CD1c-positive myeloid dendritic cell (primary cell): ENCODE results near the gene YBX1.

ENCODE experiments used
- DNase-seq: peaks from one replicate; pipeline ENCODE4 v3.0.0-alpha.2; 2016; ENCODE audit errors: extremely low spot score

The YBX1 gene

GRCh38 chr1:42734201-42735035 is 52.2 kb downstream of the YBX1 start:
- no peak for DNase-seq

DNA sequence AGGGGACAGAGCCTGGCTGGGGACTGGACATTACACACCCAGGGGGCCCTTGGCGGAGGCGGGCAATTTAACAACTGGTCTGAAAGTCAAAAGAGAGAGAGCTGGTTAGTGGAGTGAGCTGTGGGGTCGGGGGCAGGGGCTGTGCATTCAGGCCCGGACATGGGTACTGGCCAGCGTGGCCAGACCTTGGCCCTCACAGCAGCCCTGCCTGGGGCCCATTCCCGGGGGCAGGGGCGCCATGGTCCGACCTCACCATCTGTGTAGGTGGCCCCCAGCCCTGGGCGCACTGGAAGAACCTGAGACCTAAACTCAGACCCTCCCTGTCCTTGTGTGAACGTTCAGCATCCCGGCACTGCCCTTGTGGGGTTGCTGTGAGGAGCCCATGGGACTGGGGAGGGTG is 52.8 kb downstream of the YBX1 start:
- no peak for DNase-seq

DNA sequence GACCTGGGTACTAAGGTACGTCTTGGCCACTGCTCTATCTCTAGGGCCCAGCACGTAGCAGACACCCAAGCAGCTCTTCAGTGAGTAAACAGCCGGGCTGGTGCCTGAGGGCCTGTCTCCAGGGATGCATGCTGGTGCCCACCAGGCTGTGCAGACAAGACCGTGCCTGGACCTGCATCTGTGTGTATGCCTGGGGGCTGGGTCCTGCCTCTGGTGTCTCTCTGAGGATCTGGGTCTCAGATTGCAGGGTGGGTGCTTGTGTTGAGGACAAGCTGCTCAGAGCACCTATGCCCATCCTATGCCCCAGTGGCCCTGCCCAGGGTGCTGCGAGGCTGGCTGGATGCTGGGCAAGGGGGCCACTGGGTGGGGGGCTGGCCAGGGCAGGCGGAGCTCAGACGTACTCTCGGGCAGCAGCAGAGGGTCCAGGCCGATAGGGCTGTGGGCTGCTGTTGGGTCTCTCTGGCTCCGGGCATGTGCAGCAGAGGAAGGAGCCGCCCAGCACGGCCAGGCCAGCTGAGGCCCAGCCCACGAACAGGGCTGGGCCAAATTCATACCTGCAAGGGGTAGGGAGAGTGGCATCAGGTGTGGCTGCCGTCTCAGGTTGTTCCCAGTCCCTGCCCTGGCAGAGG is 53.4 kb downstream of the YBX1 start:
- no peak for DNase-seq

- DNase-seq, result peak; percentile 41
Observed at GRCh38 chr1:42736152-42736551, 53.9 kb downstream of the YBX1 start.

- DNase-seq, result no peak
Observed at GRCh38 chr1:42736571-42737200, 54.5 kb downstream of the YBX1 start.

GRCh38 chr1:42737257-42737656 is 55.0 kb downstream of the YBX1 start:
- DNase-seq, result peak; percentile 57

- no peak for DNase-seq
Observed at GRCh38 chr1:42737986-42738677, 55.9 kb downstream of the YBX1 start.

DNA sequence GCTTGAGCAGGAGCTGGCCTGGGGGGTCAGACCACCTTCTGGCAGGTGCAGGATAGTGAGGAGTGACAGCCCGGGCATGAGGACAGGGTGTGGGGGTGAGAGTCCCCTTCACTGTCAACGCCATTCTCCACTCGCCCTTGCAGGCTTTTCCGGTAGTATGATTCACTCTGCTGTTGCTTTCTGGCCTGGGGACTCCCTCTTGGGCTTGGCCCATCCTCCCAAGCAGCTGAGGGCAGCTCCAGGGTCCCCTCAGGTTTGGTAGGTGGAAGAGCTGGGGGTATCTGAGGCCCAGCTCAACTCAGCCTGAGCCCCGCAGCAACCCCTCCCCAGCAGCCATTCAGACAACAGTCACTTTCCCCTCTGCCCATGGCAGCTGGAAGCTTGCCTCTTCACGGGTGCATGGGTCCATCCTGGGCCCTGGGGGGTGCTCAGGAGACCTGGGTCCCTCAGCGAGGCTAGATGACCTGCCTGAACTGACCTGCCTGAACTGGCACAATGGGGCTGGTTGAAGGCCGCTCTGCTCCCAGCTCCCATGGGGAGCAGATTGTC is 56.5 kb downstream of the YBX1 start:
- DNase-seq, result no peak

- no peak for DNase-seq
Observed at GRCh38 chr1:42739753-42740700, 57.8 kb downstream of the YBX1 start, which contains the start of gene CLDN19. Gene CLDN19 (minus strand): TSS chr1:42740236. CDS start chr1:42740063, 173 bp downstream.

DNA sequence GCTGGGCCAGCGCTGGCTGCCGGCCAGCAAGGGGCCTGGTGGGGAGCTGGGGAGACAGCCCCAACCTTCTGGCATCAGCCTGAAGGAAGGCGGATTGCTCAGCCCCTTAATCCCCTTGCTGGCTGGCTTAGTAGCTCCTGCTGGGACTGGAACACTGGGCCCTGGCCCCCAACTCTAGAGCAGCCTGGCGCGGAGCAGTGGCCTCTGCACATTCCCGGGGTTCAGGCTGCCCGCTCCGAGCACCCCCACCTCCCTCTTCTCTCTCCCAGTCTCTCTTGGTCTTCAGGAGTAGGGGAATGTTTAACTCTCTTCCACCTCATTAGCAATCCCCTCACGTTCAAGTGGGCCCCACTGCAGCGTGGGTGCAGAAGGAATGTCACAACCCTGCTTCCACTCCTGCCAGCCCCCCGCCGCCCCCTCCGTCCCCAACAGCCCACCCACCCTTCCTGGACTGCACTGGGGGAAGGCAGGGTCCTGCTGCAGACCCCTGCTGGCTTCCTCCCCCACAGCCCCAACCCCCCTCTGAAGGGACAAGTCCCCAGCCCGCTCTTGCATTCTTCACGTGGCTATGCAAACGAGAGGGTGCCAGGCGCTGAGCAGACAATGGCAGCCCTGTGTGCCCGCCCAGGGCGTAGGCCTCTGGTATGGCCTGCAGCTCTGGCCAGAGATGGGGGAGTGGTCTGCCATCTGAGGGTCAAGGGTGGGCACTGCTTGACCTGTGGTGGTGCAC is 58.8 kb downstream of the YBX1 start:
- no peak for DNase-seq

DNA sequence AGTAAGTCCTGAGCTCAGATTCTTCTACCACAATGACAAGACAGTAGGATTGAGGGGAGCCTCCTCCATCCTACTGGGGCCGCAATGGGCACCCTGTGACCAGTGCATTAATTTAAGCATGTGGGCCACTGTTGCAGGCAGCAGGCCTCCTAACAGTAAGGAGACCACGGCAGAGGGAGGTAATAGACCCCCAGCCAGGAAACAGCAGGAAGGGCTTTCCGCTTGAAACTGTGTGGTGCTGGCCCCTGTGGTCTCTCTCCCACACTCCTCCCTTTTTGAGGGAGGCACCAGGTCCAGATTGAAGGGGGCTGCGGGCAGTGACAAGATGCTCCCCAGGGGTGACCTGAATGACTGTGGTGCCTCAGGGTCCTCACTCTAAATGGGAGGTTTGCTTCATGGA is 59.5 kb downstream of the YBX1 start:
- DNase-seq, result no peak

GRCh38 chr1:42742141-42742540 is 59.9 kb downstream of the YBX1 start:
- DNase-seq, result no peak

- no peak for DNase-seq
Observed at GRCh38 chr1:42742617-42743316, 60.5 kb downstream of the YBX1 start.

GRCh38 chr1:42743317-42744147 is 61.3 kb downstream of the YBX1 start:
- no peak for DNase-seq

- no peak for DNase-seq
Observed at GRCh38 chr1:42744148-42744413, 61.9 kb downstream of the YBX1 start.

GRCh38 chr1:42745851-42746250 is 63.6 kb downstream of the YBX1 start:
- DNase-seq, result no peak

DNA sequence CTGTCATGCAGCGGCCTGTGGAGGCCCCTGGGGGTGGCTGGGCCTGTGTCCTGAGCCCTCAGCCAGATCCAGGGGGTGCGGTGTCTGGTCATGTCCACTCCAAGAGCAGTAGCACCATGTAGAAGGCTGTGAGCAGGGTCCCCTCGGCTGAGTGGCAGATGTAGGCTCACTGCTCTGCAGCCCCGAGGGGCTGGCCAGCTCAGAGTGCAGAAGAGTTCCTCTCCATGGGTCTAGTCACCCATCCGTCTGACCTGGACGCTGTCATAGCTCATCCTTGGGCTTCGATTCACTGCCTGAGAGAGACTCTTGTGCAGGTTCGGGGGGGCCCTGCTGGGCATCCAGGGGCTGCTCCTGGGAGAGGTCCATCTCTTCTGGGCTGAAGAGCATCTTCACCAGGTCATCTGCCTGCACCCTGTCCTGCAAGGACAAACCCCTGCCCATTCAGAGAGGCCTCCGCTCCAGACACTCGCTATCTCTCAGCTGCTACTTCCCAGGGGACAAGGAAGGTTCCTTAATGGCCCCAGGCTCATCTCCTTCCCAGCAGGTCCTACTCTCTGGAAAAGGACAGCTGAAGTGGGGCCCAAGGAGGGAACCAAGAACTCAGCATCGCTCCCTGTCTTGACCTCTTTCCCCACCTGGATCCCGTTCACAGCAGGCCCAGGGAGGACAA is 64.4 kb downstream of the YBX1 start:
- no peak for DNase-seq

- DNase-seq, result peak; percentile 31
Observed at GRCh38 chr1:42747125-42747524, 64.9 kb downstream of the YBX1 start.
